ENCODE measurements around the gene KIAA1328. TPM values are rescaled to one million over a fixed set of nuclear protein-coding genes. Genes with fewer than 3 reads are reported as not detected.

Gene KIAA1328
- total and polyA plus RNA-seq, 9 of the 15 experiments (the other 6 are each of a cell fraction or from before 2014, with no cell fraction given), result 4.0 to 8.6 (median 7.4) TPM

DNA sequence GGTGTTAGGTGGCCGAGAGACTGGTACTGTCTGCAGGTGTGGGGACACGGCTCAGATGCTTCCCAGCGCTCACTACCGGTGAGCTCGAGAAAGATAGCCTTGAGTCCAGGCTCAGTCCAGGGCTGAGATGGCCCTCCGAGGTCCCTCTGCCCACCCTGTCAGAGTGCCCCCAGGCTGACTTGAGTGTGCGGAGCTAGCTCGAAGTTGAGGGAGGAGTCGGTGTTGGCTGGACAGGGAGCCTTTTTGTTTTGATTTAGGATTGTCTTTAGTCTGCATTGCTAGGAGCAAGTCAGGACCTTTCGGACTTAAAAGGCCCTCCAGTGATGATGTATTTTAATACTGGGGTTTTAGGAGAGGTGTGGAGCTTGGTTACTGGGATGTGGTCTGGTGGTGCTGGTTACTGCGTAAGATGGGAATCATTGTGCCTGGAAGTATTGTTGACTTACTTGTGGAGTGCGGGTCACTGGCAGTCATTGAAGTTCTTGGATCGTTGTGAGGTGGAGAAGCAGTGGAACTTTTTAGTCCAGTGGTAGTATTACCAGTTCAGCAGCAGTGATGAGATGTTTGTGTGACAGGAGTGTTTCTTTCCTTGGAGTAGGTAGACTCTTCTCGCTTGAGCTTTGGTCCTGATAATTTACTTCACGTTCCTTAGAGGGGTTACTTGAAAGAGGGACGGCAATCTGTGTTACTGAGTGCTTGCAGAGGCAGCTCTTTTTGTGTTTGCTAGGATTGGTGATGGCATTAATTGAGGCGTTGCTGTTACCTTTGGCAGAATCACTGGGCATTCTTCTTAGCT, 633 bp downstream of the KIAA1328 start (continued):
- TF ChIP-seq, protein P1, sequence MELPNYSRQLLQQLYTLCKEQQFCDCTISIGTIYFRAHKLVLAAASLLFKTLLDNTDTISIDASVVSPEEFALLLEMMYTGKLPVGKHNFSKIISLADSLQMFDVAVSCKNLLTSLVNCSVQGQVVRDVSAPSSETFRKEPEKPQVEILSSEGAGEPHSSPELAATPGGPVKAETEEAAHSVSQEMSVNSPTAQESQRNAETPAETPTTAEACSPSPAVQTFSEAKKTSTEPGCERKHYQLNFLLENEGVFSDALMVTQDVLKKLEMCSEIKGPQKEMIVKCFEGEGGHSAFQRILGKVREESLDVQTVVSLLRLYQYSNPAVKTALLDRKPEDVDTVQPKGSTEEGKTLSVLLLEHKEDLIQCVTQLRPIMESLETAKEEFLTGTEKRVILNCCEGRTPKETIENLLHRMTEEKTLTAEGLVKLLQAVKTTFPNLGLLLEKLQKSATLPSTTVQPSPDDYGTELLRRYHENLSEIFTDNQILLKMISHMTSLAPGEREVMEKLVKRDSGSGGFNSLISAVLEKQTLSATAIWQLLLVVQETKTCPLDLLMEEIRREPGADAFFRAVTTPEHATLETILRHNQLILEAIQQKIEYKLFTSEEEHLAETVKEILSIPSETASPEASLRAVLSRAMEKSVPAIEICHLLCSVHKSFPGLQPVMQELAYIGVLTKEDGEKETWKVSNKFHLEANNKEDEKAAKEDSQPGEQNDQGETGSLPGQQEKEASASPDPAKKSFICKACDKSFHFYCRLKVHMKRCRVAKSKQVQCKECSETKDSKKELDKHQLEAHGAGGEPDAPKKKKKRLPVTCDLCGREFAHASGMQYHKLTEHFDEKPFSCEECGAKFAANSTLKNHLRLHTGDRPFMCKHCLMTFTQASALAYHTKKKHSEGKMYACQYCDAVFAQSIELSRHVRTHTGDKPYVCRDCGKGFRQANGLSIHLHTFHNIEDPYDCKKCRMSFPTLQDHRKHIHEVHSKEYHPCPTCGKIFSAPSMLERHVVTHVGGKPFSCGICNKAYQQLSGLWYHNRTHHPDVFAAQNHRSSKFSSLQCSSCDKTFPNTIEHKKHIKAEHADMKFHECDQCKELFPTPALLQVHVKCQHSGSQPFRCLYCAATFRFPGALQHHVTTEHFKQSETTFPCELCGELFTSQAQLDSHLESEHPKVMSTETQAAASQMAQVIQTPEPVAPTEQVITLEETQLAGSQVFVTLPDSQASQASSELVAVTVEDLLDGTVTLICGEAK (IDR thresholded peaks at IDR 0.05), result 0 out of 2 replicates have a peak, but pooled peaks have one; percentile 31
- TF ChIP-seq, protein P1 (CRISPR knock-in tag; IDR thresholded peaks at IDR 0.05), result no peak
- TF ChIP-seq TAF15 (IDR thresholded peaks at IDR 0.05; ENCODE audit: low read depth, low read length) (no peak), CCNT2 (IDR thresholded peaks at IDR 0.05; ENCODE audit: borderline replicate concordance, extremely low read depth, insufficient read length, low read depth, low read length) (no peak), RBFOX2 (IDR thresholded peaks at IDR 0.05; ENCODE audit: low read depth, low read length) (no peak), ZNF146 (CRISPR knock-in tag; IDR thresholded peaks at IDR 0.05; ENCODE audit: unreplicated experiment) (no peak)

Measured in K562 (cell line).